Measurements from ENCODE around the gene SUCLA2. TPM values are rescaled to one million over a fixed set of nuclear protein-coding genes. Genes with fewer than 3 reads are reported as not detected.

Gene SUCLA2
- total and polyA plus RNA-seq, 2 experiments from 2014 or later: 48.6 to 69.8 TPM

- Histone ChIP-seq H2AFZ (no peak overlapping the region), H3K4me2 (ENCODE audit: unreplicated experiment) (no peak overlapping the region), H3K9me3 (ENCODE audit: low read depth) (no peaks in the 10 kb centered on the region), H3K27ac (no peak overlapping the region), H3K4me1 (ENCODE audit: insufficient read depth) (peaks cover 7% of the 10 kb centered on the region; the same call in 1 of the 2 replicates), H3F3A (ENCODE audit: insufficient read depth) (no peaks in the 10 kb centered on the region), H3K9me2 (ENCODE audit: insufficient read depth) (no peaks in the 10 kb centered on the region), H3K4me3 (no peak overlapping the region), H3K27me3 (replicated peaks; ENCODE audit: insufficient read depth) (no peaks in the 10 kb centered on the region), H3K36me3 (ENCODE audit: low read depth) (no peaks in the 10 kb centered on the region), H3K79me2 (ENCODE audit: insufficient read depth) (no peaks in the 10 kb centered on the region), H3K9ac (no peak overlapping the region), H4K20me1 (ENCODE audit: insufficient read depth) (no peaks in the 10 kb centered on the region)
- DNase-seq: no peak
- TF ChIP-seq EZH2 (IDR thresholded peaks at IDR 0.05; ENCODE audit: insufficient read depth, poor library complexity, severe bottlenecking) (no peak), EZH2phosphoT487 (IDR thresholded peaks at IDR 0.05; ENCODE audit: insufficient read depth, low read depth) (no peak)
- 66 to 70% methylated on average over 5 of the region's 5 CpGs for WGBS, 2 experiments (ENCODE audit: low coverage in 1 of 2, low lambda C conversion rate in 2 of 2, missing lambda C conversion rate in 2 of 2)
- in situ Hi-C loops (cut with MboI): no loop called here
These were observed 67.8 kb downstream of the SUCLA2 start for GRCh38 chr13:47932950-47933923.

- Histone ChIP-seq H3K36me3 (ENCODE audit: low read depth) (no peaks in the 10 kb centered on the region), H2AFZ (no peak overlapping the region), H3K9me2 (ENCODE audit: insufficient read depth) (no peaks in the 10 kb centered on the region), H4K20me1 (ENCODE audit: insufficient read depth) (no peaks in the 10 kb centered on the region), H3K4me3 (no peak overlapping the region), H3K27me3 (replicated peaks; ENCODE audit: insufficient read depth) (no peaks in the 10 kb centered on the region), H3K9ac (no peak overlapping the region), H3K4me2 (ENCODE audit: unreplicated experiment) (no peak overlapping the region), H3K4me1 (ENCODE audit: insufficient read depth) (peaks cover 7% of the 10 kb centered on the region; the same call in 1 of the 2 replicates), H3F3A (ENCODE audit: insufficient read depth) (no peaks in the 10 kb centered on the region), H3K9me3 (ENCODE audit: low read depth) (no peaks in the 10 kb centered on the region), H3K27ac (no peak overlapping the region), H3K79me2 (ENCODE audit: insufficient read depth) (no peaks in the 10 kb centered on the region)
- no peak for DNase-seq
- in situ Hi-C loops (cut with MboI): no loop called here
- TF ChIP-seq EZH2 (IDR thresholded peaks at IDR 0.05; ENCODE audit: insufficient read depth, poor library complexity, severe bottlenecking): no peak
- no peak for TF ChIP-seq EZH2phosphoT487 (IDR thresholded peaks at IDR 0.05; ENCODE audit: insufficient read depth, low read depth)
- 94 to 100% methylated on average over 1 of the region's 1 CpG for WGBS, 2 experiments (ENCODE audit: low coverage in 1 of 2, low lambda C conversion rate in 2 of 2, missing lambda C conversion rate in 2 of 2)
These were observed 70.4 kb downstream of the SUCLA2 start for GRCh38 chr13:47930649-47931165.

- no peak overlapping the region; the same call in 1 of the 2 replicates for H3K27ac ChIP-seq
- H4K20me1 ChIP-seq (ENCODE audit: insufficient read depth): no peaks in the 10 kb centered on the region
- peaks cover 7% of the 10 kb centered on the region; the same call in 1 of the 2 replicates for H3K4me1 ChIP-seq (ENCODE audit: insufficient read depth)
- H3K9me2 ChIP-seq (ENCODE audit: insufficient read depth): no peaks in the 10 kb centered on the region
- in situ Hi-C loops (cut with MboI): no loop called here
- H3K9me3 ChIP-seq (ENCODE audit: low read depth): no peaks in the 10 kb centered on the region
- H3K4me3 ChIP-seq: no peak overlapping the region
- H3F3A ChIP-seq (ENCODE audit: insufficient read depth): no peaks in the 10 kb centered on the region
- H3K27me3 ChIP-seq (replicated peaks; ENCODE audit: insufficient read depth): no peaks in the 10 kb centered on the region
- no peaks in the 10 kb centered on the region for H3K36me3 ChIP-seq (ENCODE audit: low read depth)
- no peak overlapping the region for H3K9ac ChIP-seq
- H3K79me2 ChIP-seq (ENCODE audit: insufficient read depth): no peaks in the 10 kb centered on the region
- peak; percentile 67 for DNase-seq
- peak overlapping the region; percentile 1 for H3K4me2 ChIP-seq (ENCODE audit: unreplicated experiment)
- no peak overlapping the region for H2AFZ ChIP-seq
- TF ChIP-seq EZH2 (IDR thresholded peaks at IDR 0.05; ENCODE audit: insufficient read depth, poor library complexity, severe bottlenecking) (no peak), EZH2phosphoT487 (IDR thresholded peaks at IDR 0.05; ENCODE audit: insufficient read depth, low read depth) (no peak)
- WGBS, 2 experiments (ENCODE audit: low coverage in 1 of 2, low lambda C conversion rate in 2 of 2, missing lambda C conversion rate in 2 of 2): 63 to 78% methylated on average over 3 of the region's 3 CpGs
These were observed 71.9 kb downstream of the SUCLA2 start for GRCh38 chr13:47929156-47929555.

GRCh38 chr13:47917022-47917574, 84.0 kb downstream of the SUCLA2 start:
- in situ Hi-C loops (cut with MboI): no loop called here
- Histone ChIP-seq H2AFZ (no peak overlapping the region), H3K27ac (no peak overlapping the region), H3K36me3 (ENCODE audit: low read depth) (0 out of 2 replicates have a peak, but pooled peaks cover 3% of the 10 kb centered on the region), H3K9me3 (ENCODE audit: low read depth) (no peaks in the 10 kb centered on the region), H3K9me2 (ENCODE audit: insufficient read depth) (no peaks in the 10 kb centered on the region), H3K4me2 (ENCODE audit: unreplicated experiment) (no peak overlapping the region), H3K4me3 (no peak overlapping the region), H3K9ac (no peak overlapping the region), H3K4me1 (ENCODE audit: insufficient read depth) (no peaks in the 10 kb centered on the region), H3K79me2 (ENCODE audit: insufficient read depth) (no peaks in the 10 kb centered on the region), H4K20me1 (ENCODE audit: insufficient read depth) (no peaks in the 10 kb centered on the region), H3F3A (ENCODE audit: insufficient read depth) (no peaks in the 10 kb centered on the region), H3K27me3 (replicated peaks; ENCODE audit: insufficient read depth) (no peaks in the 10 kb centered on the region)
- no peak for DNase-seq
- no peak for TF ChIP-seq EZH2 (IDR thresholded peaks at IDR 0.05; ENCODE audit: insufficient read depth, poor library complexity, severe bottlenecking)
- no peak for TF ChIP-seq EZH2phosphoT487 (IDR thresholded peaks at IDR 0.05; ENCODE audit: insufficient read depth, low read depth)
- WGBS, 2 experiments (ENCODE audit: low coverage in 1 of 2, low lambda C conversion rate in 2 of 2, missing lambda C conversion rate in 2 of 2): 70 to 73% methylated on average over 4 of the region's 4 CpGs

Data from GM23248 (cell line).